Stimulated activated CD4-positive, alpha-beta T cell treated with anti-CD3 and anti-CD28 coated beads, Interleukin-15, amount 100 ng/mL, for 48 hours (primary cell): ENCODE results near the gene TACR1.
"Not testable (repeated sequence)": the region's sequence is repeated elsewhere in the genome, so short reads cannot be mapped to it uniquely, and the experiment has no call there.

Experiments used
- DNase-seq, 2 donors: peaks; one replicate each; pipeline ENCODE4 v3.0.0-alpha.2; 2020; ENCODE audit warnings: low read depth in 2 of 2

Gene TACR1

GRCh38 chr2:75090770-75091515, 108.4 kb downstream of the TACR1 start:
- DNase-seq: no peak

GRCh38 chr2:75089471-75089870, 109.8 kb downstream of the TACR1 start:
- no peak for DNase-seq

DNA sequence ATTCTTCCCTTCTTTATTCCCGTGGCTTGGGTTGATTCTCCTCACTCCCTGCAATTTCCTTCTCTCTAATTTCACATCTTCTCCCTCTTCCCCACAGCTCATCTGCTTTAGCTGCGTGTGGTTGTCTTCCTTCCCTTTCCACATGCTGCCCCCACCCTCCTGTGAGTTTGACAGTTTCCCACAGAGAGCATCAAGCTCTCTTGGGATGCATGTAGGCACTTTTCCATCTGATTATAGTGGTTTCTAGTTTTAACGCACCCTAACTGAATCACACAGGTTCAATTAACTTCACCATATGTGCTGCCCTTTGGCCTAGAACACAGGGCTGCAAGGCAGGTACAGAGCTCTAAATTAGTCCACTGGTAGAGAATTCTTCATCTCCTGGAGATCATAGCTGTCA, 110.5 kb downstream of the TACR1 start:
- no peak for DNase-seq

DNA sequence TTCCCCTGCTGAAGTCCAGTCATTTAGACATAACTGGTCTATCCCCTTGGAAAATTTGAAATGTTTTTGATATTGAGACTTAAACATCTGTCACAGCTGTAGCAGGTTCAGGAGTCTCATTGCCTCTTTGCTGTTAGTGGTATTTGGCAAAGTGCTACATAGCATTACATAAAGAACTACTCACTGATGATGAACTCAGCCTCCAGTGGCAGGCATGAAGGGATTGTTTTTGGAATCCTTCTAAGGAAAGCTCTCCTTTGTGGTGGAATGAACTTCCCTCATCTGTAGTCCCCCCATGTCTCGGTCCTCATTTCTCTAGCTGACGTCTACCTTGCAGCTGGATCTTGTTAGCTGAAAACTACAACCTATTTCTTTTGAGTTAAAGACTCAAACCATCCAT, 111.6 kb downstream of the TACR1 start:
- DNase-seq: no peak

GRCh38 chr2:75079575-75079974, 119.7 kb downstream of the TACR1 start:
- no peak for DNase-seq

GRCh38 chr2:75077909-75078308, 121.4 kb downstream of the TACR1 start:
- DNase-seq: no peak

DNA sequence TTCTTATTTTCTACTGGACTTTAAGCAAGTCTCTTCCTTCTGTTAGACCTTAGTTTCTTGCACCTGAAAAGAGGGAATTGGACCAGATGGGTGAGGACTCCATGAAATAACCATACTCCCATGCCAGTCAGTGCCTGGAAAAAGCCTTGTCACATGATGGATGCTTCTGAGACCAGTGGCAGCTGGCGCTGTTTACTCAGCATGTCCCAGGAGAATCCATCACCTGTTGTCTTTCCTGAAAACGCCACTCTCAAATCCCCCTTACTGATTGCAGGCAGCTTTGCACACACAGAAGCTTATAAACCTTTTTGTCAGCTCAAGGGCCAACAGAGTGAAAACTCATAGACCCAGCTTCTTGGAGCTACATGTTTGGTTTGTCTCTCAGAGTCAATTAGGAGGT, 123.2 kb downstream of the TACR1 start:
- no peak for DNase-seq

DNA sequence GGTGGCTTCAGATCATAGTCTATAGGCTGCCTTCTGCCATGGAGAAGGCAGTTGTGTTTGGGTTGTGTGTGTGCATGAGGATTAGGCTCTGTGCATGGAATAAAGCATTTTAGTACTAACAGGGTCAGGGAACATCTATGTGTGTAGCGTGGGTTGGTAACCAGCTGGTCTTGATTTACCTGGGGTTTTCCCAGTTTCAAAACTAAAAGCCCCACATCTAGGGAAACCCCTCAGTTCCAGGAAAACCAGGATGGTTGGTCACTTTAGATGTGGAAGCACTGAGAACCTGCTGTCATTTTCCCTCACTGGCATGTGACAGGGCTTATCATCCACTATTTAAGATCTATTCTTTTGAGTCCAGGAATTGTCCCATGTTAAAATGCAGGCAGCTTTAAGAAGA, 124.6 kb downstream of the TACR1 start:
- DNase-seq: no peak

DNA sequence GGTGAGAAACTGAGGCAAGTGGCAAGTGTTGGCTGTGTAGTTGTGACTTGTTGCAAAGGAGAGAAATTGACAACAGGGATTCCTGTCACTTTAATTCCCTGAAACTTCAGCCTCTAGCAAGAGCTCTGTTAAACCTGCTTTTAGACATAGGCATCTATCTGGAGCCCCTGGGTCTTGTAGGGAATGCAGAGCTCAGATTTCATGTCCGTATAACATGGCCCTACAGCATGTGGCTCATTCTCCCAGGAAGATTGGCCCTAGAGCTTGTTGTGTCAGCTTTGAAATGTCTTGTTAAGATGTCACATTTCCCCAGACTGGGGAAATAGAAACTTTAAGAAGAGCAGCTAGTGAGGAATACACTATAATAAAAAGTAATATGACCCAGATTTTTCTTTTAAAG, 125.1 kb downstream of the TACR1 start:
- DNase-seq: no peak

GRCh38 chr2:75071766-75072165, 127.6 kb downstream of the TACR1 start:
- no peak for DNase-seq

DNA sequence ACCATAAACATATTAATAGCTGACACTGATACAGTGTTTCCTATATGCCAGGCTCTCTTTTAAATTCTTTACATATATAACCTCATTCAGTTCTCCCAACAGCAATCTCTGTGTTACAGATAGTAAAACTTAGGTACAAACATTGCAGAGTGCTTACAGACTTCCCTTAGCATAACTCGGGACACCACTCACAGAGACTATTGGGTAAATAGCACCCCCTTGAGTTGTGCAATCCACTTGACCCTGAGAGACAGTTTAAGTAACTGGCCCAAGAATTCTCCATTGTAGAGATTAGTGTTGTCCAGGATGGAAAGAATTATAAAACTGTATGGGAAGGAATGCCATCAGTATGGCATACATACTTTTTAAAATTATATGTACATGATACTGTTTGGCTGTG, 130.8 kb downstream of the TACR1 start:
- DNase-seq: no peak

DNA sequence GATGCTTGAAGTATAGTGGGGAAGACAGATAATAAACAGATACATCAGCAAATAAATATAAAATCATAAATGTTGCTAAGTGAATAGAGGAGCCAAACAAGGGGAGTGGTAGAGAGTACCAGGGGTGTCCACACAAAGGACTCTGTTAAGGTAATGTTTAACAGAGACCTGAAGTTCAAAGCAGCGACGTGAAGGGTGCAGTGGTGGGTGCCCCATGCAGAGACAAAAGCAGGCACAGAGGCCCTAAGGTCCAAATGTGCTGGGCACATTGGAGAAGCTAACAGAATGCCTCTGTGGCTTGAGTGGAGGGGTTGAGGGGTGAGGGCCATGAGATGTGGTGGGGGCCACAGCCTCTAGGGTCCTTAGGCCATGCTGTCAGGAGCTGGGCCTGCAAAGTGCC, 131.8 kb downstream of the TACR1 start:
- DNase-seq: no peak

DNA sequence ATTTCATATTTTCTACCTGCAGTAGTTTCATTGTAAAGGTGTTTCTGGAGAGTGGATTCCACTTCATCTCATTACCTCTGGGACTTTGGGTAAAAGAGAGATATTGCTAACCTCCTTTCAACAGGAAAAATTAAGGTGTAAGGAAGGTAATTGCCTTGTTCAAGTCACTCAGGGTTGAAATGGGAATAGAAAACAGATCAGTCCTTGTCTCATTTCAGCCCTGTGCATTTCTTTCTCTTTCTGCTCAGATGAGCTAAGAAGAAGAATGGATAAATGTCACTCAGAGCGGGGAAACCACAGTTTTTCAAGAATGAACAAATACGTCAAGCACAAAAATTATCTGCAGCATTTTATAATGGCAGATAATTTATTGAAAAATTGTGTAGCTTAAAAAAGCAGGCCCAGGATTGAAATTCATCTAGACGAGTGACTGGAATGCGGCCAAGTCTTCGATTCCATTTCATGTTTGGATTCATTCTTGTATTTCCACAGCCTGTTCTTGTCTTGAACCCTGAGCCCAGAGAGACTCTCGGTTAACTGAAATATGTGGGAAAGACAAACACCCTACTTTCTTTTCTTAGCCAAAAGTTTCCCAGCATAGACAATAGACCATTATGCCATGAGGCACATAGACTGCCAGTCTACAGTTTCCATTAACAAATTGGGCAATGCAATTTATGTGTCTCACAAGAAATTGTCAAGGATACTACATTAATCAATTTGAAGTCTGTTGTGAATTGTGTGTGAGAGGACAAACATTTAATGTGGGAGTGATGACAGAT, 133.0 kb downstream of the TACR1 start:
- no peak for DNase-seq

DNA sequence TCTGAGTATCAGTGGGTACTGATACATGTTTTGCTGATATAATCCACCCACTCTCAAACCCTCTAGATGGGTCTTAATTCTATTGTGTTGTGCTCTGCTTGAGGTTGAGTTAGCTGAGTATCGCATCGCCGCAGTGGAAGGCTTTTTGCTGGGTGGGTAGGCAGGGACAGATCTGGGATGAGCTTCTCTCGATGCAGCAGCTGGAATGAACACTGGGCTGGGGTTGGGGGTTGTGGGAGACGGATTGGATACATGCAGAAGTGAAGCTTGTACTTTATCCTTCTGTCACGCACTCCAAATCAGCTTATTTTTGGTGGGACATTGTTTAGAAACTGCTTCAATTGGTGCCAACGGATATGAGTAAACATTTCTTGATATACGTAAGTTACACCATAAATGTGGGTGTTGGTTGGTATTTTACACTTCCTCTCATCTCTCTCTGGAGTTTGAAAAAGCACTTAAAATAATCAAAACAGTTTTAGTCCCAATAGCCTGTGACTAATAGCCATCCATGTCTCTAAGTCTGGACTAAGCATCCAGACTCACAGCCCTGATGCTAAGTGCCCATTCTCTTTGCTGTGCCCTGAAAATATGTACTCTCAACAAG, 133.8 kb downstream of the TACR1 start:
- DNase-seq: no peak

GRCh38 chr2:75064691-75065396, 134.5 kb downstream of the TACR1 start:
- peak in 1 of 2 donors; percentile 19 for DNase-seq

DNA sequence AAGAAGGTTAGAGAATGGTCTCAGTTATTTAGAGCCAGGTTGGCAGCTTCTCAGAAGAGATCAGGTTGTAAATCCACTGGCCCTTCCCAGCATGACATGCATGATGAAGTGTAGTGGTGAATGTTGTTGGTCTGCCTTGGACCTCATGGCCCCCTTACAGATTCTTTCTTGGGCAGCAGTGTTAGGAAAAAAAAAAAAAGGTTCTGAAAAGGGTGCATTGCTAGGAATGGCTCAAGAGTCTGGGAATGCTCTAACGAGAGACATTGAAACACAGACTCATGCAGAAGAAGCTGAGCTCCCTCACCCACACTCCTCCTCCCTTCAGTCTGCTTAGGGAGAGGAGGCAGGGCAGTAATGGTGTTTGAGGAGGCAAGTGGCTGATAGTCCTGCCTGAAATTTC, 135.4 kb downstream of the TACR1 start:
- DNase-seq: no peak

DNA sequence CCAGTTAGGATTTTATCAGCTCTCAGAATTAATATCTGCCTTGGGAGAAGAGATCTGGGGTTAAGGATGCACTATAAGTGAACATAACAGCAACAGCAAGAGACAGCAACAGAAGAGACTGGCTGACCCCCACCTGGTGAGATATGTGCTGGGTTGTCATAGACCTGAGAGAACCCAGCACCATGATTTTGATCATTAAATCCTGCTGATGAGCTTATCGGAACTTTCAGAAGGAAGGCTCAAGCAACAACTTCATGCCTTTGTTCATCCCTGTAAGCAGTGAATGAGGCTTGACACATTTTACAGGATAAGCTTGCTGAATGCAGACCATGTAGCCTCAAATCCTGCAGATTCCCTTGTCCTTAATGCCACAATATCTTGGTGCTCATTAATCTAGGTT, 140.9 kb downstream of the TACR1 start:
- no peak for DNase-seq

- DNase-seq: not testable (repeated sequence)
Observed at GRCh38 chr2:75057150-75057549, 142.2 kb downstream of the TACR1 start.

- no peak for DNase-seq
Observed at GRCh38 chr2:75055820-75056675, 143.3 kb downstream of the TACR1 start.

GRCh38 chr2:75055142-75055819, 144.0 kb downstream of the TACR1 start:
- DNase-seq: no peak

GRCh38 chr2:75054296-75054695, 145.0 kb downstream of the TACR1 start:
- no peak for DNase-seq
